ENCODE results near the gene NTSR1.

NTSR1 gene

DNA sequence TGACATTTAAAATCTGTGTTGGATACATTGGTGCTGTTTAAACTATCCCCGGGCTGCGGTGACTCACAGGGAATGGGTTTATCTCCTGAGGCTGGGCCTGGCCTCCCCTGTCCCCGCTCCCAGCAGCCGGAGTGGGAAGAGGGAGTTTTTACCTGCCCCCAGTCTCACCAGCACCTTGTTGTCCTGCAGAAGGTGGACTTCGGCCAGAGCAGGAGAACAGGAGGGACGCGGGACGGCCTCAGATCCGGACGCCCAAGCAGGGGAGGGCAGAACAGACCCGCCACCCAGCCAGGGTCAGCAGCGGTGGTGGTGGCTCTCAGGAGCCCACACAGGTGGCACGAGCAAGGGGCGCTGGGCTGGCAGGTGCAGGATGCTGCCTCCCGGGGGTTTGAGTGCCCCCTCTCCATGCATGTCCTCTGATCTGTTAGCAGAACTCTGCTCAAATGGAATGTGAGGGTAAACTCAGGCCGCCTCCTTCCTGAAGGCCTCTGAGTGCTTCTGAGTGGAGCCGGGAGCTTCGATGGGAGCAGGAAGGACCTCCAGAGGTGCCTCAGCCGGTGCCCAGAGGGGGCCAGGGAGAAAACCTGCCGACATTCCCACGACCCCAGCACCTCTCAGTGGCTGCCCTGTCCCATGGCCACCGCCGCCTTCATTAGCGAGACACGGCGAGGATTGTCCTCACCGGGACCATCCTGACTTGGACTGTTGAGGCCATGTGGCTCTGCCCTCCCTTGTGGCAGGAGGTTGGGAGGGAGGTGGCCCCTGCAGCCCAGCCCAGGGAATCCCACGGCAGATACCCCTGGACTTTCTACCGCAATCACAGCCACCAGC is 44.2 kb downstream of the NTSR1 start:
- in situ Hi-C loops (cut with MboI; ENCODE audit: low sequenced_read_pairs) = no loop called here

DNA sequence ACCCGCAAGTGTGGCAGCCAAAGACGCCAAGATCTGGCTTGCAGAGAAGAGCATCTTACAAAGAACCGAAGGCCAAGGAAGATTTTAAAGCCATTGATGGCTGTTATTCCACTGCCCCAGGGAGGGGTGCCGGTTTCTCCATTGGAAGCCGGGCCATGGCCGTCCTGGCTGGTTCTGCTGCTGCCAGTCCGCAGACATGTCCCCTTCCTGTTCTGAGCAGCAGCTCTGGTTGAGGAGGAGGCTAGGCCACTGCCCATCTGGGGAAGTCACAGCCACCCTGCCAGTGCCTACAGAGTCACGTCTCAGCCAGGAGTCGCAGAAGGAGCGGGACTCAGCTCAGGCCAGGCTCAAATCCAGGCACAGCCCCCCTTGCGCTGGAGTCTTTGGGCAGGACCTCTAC is 45.0 kb downstream of the NTSR1 start:
- in situ Hi-C loops (cut with MboI; ENCODE audit: low sequenced_read_pairs) = no loop called here

DNA sequence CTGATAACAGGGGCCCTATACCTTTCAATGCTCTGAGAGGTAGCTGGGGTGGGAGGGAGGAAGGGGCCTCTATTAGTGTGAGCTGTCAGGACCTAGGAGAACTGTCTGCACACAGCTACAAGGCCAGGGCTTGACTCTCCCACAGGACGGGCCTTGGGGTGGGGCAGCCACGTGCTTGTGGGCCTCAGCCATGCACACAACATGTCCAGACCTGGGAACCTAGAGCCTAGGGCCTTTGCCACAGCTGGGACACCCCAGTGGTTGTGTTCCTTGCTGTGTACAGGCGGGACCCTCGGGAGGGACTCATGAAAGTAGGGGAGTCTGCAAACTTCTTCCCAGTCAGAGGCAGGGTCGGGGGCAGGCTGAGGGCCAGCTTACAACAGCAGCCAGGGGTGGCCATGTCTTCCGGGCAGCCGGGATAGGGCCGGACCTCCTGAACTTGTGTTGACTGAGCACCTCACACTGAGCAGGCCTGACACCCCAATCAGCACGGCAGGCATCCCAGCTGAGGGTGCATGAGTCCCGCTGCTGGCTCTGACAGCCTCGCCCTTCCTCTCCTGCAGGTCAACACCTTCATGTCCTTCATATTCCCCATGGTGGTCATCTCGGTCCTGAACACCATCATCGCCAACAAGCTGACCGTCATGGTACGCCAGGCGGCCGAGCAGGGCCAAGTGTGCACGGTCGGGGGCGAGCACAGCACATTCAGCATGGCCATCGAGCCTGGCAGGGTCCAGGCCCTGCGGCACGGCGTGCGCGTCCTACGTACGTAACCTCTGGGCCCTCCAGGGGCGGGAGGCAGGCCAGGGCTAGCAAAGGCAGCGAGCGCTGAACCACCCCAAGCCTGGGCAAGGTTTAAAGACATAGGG is 45.7 kb downstream of the NTSR1 start:
- in situ Hi-C loops (cut with MboI; ENCODE audit: low sequenced_read_pairs) = no loop called here

DNA sequence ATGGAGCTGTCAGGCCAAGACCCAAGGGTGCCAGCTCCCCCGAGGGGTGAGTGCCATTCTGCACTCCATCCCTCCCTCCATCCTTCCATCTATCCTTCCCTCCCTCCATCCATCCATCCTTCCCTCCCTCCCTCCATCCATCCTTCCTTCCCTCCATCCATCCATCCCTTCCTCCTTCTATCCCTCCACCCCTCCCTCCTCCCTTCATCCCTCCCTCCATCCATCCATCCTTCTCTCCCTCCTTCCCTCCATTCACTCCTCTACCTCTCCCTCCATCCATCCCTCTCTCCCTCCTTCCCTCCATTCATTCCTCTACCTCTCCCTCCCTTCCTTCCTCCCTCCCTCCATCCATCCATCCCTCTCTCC is 46.3 kb downstream of the NTSR1 start:
- in situ Hi-C loops (cut with MboI; ENCODE audit: low sequenced_read_pairs) = no loop called here

DNA sequence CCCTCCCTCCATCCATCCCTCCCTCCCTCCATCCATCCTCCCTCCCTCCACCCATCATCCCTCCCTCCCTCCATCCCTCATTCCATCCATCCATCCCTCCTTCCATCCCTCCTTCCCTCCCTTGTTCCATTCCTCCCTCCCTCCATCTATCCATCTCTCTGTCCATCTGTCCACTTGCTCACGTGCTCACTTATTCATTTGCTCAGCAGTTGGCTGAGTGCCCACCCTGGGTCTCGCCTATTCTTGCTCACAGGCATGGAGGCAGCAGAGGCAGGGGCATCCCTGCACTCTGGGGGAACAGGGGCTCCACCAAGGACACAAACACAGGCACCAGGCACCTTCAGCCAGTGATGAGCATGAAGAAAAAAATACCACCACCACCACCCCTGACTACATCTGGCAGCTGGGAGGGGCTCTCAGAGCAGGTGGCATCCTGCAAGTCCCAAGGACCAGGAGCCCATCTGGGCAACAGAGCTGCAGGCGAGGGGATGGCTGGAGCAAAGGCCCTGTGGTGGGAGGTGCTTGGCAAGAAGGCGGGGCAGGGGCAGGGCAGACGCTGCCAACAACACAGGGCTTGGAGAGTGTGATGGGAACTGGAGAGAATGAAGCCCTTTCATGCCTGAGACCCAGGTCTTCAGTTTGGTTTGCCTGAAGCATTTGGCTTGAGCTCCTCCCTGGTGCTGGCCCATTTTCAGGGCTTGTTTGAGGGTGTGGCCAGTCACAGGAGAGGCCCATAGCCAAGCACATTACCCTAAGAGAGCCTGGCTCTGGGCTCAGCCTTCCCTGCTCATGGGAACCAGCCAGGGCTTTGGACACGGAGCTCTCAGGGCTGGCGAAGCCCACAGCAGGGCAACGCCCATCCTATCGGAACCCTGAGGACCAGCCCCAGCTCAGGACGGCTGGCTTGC is 47.4 kb downstream of the NTSR1 start:
- in situ Hi-C loops (cut with MboI; ENCODE audit: low sequenced_read_pairs) = no loop called here

DNA sequence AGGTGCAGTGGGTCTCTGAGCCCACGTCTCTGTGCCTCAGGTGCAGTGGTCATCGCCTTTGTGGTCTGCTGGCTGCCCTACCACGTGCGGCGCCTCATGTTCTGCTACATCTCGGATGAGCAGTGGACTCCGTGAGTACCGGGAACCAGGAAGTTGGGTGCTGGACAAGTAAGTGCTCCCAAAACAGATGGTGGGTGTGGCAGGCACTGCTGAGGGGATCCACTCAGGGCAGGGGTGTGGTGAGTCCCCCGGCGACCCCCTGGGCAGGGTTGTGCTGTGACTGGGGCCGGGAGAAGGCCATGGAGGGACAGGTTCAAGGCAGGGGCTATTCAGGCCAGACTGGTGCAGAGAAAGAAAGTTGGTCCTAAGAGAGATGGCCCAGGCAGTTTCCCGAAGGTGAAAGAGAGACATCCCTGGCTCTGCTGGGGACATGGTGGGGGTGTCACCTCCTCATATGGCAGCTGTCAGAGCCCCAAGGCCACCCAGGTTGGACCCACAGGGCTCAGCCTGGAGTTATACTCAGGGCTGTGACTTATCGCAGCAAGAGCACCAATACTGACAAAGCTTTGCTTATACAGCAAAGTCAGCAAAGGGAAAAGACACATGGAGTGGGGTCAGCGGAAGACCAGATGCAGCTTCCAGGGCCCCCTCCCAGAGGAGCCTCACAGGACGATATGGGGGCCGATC is 49.7 kb downstream of the NTSR1 start:
- in situ Hi-C loops (cut with MboI; ENCODE audit: low sequenced_read_pairs) = no loop called here

DNA sequence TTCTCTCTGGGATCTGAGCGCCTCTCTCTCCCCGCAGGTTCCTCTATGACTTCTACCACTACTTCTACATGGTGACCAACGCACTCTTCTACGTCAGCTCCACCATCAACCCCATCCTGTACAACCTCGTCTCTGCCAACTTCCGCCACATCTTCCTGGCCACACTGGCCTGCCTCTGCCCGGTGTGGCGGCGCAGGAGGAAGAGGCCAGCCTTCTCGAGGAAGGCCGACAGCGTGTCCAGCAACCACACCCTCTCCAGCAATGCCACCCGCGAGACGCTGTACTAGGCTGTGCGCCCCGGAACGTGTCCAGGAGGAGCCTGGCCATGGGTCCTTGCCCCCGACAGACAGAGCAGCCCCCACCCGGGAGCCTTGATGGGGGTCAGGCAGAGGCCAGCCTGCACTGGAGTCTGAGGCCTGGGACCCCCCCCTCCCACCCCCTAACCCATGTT is 51.4 kb downstream of the NTSR1 start:
- in situ Hi-C loops (cut with MboI; ENCODE audit: low sequenced_read_pairs) = no loop called here

DNA sequence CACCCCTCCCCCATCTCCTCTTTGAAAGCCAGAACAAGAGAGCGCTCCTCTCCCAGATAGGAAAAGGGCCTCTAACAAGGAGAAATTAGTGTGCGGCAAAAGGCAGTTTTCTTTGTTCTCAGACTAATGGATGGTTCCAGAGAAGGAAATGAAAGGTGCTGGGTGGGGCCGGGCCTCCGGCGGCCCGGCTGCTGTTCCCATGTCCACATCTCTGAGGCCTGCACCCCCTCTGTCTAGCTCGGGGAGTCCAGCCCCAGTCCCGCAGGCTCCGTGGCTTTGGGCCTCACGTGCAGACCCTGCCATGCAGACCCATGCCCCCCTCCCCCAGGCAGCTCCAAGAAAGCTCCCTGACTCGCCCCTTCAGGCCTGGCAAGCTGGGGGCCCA is 51.8 kb downstream of the NTSR1 start:
- in situ Hi-C loops (cut with MboI; ENCODE audit: low sequenced_read_pairs) = no loop called here

DNA sequence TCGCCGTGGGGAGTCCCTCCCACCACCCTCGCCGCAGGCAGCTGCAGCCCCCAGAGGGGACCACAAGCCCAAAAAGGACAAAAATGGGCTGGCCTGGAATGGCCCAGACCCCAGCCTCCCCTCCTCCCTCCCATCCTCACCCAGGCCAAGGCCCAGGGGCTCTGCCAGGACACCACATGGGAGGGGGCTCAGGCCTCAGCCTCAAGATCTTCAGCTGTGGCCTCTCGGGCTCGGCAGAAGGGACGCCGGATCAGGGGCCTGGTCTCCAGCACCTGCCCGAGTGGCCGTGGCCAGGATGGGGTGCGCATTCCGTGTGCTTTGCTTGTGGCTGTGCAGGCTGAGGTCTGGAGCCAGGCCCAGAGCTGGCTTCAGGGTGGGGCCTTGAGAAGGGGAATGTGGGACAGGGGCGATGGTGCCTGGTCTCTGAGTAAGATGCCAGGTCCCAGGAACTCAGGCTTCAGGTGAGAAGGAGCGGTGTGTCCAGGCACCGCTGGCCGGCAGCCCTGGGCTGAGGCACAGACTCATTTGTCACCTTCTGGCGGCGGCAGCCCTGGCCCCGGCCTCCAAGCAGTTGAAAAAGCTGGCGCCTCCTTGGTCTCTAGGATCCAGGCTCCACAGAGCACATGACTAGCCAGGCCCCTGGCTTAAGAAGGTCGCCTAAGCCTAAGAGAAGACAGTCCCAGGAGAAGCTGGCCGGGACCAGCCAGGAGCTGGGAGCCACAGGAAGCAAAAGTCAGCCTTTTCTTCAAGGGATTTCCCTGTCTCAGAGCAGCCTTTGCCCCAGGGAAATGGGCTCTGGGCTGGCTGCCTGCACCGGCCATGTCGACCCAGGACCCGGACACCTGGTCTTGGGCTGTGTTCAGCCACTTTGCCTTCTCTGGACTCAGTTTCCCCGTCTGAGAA is 52.5 kb downstream of the NTSR1 start:
- in situ Hi-C loops (cut with MboI; ENCODE audit: low sequenced_read_pairs) = no loop called here

DNA sequence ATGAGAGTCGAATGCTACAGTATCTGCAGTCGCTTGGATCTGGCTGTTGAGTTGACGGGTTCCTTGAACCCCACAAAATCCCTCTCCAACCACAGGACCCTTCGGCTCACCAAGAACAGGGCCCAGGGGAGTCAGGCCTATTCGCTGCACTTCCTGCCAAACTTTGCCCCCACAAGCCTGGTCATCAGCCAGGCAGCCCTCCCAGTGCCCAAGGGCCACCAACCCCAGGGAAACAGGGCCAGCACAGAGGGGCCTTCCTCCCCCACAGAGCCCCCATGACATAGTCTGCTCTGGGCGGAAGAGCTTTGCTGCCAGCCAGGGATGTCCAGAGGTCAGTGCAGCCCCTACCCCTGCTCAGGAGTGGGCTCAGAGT is 53.1 kb downstream of the NTSR1 start:
- in situ Hi-C loops (cut with MboI; ENCODE audit: low sequenced_read_pairs) = no loop called here

DNA sequence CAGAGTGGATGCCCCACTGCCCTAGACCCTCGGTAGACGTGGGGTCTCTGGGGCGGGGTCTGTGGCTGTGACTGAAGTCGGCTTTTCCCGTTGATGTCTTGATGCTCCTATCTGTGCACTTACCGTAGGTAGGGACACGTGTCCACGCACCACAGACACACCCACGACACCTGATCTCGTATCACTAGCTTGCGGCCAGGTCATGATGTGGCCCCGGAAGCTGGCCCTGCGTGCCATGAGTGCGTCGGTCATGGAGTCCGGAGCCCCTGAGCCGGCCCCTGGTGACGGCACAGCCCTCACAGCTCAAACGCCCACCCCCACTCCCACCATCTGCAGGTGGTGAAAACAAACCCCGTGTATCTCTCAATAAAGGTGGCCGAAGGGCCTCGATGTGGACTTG is 53.7 kb downstream of the NTSR1 start:
- in situ Hi-C loops (cut with MboI; ENCODE audit: low sequenced_read_pairs) = no loop called here

DNA sequence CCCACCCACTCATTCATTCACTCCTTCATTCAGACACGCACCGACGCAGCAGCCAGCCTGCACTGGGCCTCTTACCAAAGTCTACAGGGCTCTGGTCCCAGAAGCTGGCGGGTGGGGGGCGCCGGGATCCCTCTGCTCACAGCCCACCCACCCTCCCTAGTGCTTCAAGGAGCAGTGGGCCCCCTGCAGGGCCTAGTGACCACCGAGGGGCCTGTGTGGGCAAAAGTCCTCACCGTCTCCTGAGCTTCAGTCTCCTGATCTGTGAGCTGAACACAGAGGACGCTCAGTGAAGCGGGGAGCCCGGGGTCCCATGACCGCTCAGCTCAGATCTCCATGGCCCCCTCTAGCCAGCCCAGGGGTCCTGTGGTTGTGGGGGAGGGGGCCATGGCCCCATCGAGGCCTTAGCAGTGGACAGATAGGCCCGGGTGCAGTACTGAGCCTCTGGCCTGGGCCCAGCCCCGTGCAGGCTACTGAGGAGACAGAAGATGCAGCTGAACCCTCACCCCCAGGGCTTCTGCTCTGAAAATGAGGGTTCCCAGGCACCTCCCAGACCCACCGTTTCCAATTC is 54.2 kb downstream of the NTSR1 start:
- in situ Hi-C loops (cut with MboI; ENCODE audit: low sequenced_read_pairs) = no loop called here

DNA sequence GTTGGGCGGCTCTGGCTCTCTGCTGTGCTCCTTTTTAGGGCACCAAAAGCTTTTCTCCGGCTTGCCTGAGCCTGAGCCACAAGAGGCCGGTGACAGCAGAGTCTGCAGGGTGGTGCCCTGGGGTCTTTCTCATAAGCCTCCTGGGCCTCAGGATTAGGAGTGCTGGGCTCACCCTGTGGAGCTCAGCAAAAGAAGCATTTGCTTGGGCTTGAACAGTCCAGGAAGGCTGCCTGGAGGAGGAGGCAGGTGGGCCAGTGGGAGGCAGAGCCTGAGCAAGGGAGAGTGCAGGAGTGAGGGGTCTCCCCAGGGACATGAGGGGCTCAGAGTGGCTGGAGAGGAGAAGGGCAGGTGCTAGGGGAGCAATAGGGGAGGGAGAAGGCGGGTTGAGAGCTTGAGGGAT is 54.8 kb downstream of the NTSR1 start:
- in situ Hi-C loops (cut with MboI; ENCODE audit: low sequenced_read_pairs) = no loop called here

DNA sequence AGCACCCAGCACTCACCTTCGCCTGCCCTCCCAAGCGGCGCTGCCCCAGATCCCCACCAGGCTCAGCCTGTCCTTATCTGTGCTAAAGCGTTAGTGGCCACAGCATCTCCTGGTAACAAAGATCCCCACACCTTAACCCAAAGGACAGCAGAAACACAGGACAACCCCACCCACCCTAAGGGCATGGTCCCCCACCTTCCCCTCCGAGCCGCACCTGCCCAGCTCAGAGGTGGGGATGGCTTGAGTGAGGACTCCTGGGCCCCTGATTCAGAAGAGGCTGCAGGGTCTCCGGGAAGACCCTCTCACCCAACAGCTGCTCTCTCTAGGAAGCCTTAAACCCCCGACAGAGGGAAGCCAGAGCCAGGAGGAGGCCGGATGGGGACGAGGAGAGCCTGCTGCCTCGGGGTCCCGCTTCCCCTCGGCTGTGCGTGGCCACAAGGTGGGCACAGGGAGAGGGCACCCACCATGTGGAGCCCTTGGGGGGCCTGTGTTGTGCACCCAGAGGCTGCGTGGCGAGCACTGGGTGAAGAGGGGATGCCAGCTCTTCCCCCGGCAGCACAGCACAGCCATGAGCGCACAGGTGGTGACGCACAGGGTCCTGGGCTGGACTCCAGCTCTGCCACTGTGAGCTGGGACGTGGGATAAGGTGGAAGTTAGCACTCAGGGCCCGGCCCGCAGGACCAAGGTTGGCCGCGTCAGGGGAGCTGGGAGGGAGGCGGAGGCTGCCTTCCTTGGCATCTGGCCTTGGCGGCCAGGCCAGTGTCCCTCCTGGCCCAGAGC is 55.7 kb downstream of the NTSR1 start:
- in situ Hi-C loops (cut with MboI; ENCODE audit: low sequenced_read_pairs) = no loop called here

DNA sequence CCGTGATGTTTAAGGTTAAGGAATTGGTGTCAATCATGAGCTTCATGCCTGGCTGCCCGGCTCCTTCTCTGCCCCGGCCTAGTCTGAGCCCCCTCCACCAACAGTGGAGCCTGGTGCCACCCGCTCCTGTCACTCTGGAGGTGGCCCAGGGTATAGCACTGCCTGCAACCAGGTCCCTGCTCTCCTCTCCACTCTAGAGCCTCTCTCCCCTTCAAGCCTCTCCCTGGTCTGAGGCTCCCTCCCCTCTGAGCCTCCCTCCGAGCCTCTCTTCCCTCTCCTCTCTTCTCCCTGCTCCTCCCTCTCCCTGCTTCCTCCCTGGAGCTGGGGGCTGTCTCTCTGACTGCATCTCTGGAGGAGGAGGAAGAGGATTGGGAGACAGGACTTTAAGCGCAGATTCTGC is 56.4 kb downstream of the NTSR1 start:
- in situ Hi-C loops (cut with MboI; ENCODE audit: low sequenced_read_pairs) = no loop called here

DNA sequence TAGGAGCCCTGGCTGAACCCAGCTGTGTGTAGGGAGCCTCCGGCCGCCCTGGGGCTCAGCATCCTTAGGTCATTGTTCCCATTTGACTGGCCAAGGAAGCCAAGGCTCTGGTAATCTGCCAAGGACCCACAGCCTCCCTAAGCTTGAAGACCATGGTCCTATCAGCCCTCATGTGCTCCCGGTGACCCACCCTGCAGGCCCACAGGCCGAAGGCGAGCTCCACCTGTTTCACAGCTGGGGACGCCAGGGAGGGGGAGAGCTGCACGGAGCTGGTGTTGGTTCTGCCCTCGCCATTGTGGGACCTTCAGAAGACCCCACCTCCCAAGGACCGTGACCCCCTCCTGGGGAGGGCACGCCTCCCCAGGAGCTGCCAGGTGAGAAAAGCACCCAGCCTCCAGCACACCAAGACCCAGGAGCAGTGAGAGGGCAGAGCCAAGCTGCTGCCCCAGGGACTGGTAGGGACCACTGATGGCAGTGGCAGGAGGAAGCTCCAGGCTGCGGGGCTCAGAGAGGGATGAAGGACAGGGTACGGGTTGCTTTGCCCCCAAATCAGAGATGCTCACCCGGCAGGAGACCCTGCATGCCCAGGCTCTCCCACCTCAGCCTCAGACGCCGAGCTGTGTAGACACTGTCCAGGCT is 56.9 kb downstream of the NTSR1 start:
- in situ Hi-C loops (cut with MboI; ENCODE audit: low sequenced_read_pairs) = no loop called here

DNA sequence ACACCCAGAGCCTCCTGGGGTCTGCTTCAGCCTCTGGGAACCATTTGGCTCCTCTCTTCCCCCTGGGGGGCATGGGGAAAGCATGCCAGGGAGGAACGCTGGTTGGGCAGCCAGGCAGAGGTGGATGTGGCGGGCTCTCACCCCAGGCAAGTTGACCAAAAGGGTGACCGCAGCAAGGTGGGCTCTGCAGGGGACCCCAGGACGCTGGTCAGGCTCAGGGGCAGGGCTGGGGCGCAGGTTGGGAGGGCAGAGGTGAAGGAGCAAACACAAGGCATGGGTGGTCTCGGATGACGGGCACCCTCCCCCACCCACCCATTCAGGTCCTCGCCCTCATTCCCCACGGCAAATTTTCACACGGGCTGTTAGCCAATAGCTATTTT is 57.4 kb downstream of the NTSR1 start:
- in situ Hi-C loops (cut with MboI; ENCODE audit: low sequenced_read_pairs) = no loop called here

DNA sequence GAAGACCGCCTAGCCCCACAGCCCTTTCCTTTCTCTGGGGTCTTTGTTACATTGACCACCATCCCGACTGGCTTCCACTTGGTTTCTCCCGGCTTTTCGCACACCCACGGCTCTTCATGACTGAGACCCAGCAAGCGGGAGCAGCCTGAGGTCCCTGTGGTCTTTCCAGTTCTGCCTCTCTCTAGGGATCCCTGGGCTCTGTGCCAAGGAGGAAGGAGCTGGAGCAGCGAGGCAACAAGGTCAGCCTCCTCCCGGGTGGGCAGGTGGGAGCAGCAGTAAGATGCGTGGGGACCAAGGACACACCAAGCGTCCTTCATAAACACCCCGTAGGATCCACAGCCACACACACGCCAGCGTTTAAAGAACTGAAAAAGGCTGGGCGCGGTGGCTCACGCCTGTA is 58.1 kb downstream of the NTSR1 start:
- in situ Hi-C loops (cut with MboI; ENCODE audit: low sequenced_read_pairs) = no loop called here
